ENCODE data around the gene SMOC2. TPM values are rescaled to one million over a fixed set of nuclear protein-coding genes. Genes with fewer than 3 reads are reported as not detected.

SMOC2 gene
- total RNA-seq, 1 experiment from 2014 or later = 2.1 TPM

GRCh38 chr6:168671863-168672546, 231.0 kb downstream of the SMOC2 start:
- H3K4ac ChIP-seq (ENCODE audit: low read depth, low read length) = no peak overlapping the region
- H3K27me3 ChIP-seq (ENCODE audit: insufficient read depth, low read length) = no peaks in the 10 kb centered on the region
- no peak overlapping the region for H3K18ac ChIP-seq (ENCODE audit: insufficient read length, low read depth, low read length)
- no peak for TF ChIP-seq CTCF (conservative IDR thresholded peaks at IDR 0.05)
- H2BK120ac ChIP-seq (ENCODE audit: low read depth, low read length, poor library complexity, severe bottlenecking) = no peak overlapping the region
- no peak overlapping the region for H3K56ac ChIP-seq (ENCODE audit: insufficient read length, low read depth, low read length)
- peaks cover 0 to 4% (median 2%) of the 10 kb centered on the region in 3 experiments; a peak in 2 of 7 replicates for H3K36me3 Mint-ChIP-seq (ENCODE audit: insufficient read depth in 1 of 3, low read depth in 3 of 3)
- H4K5ac ChIP-seq (ENCODE audit: insufficient read length, low read depth, low read length) = no peak overlapping the region
- H2BK12ac ChIP-seq (ENCODE audit: insufficient read length, low read depth, low read length) = no peak overlapping the region
- H4K20me1 ChIP-seq (ENCODE audit: control insufficient read depth, insufficient read depth, insufficient read length) = no peaks in the 10 kb centered on the region
- no peak overlapping the region for H3T11ph ChIP-seq (ENCODE audit: low read length)
- H2BK20ac ChIP-seq (ENCODE audit: low read depth, low read length, poor library complexity, severe bottlenecking) = no peak overlapping the region
- H3K23me2 ChIP-seq (ENCODE audit: insufficient read length, low read depth, low read length, poor library complexity, severe bottlenecking) = no peaks in the 10 kb centered on the region
- H3K23ac ChIP-seq (ENCODE audit: insufficient read length, low read depth, low read length) = no peak overlapping the region
- H3K79me1 ChIP-seq (ENCODE audit: insufficient read depth, low read depth, low read length, poor library complexity, severe bottlenecking) = no peaks in the 10 kb centered on the region
- no peak overlapping the region for H2BK5ac ChIP-seq (ENCODE audit: insufficient read length, low read length)
- H3K14ac ChIP-seq (ENCODE audit: insufficient read depth, low read length) = no peak overlapping the region
- no peak overlapping the region for H3K4me2 ChIP-seq (ENCODE audit: insufficient read depth, insufficient read length, low read length)
- H3K79me2 ChIP-seq (ENCODE audit: insufficient read depth, low read length) = no peaks in the 10 kb centered on the region
- no peaks in the 10 kb centered on the region for H3K9me3 ChIP-seq (ENCODE audit: control insufficient read depth, low read depth, low read length)
- no peak overlapping the region for H3K9ac ChIP-seq (ENCODE audit: extremely low read depth, insufficient read length, low read length)
- no peak overlapping the region for H2BK15ac ChIP-seq (ENCODE audit: low read depth, low read length)
- peaks cover 8 to 11% of the 10 kb centered on the region in 2 experiments for H3K4me1 Mint-ChIP-seq
- no peak overlapping the region for H4K8ac ChIP-seq (replicated peaks; ENCODE audit: insufficient read length, low read depth, low read length)
- H3K27me3 Mint-ChIP-seq (ENCODE audit: low read depth) = no peaks in the 10 kb centered on the region; the same call in 1 of the 2 replicates
- no peaks in the 10 kb centered on the region; the same call in 1 of the 2 replicates for H3K4me1 ChIP-seq (ENCODE audit: insufficient read depth, low read length)
- no peak overlapping the region for H3K4me3 Mint-ChIP-seq
- peaks cover 4% of the 10 kb centered on the region in 2 experiments; a peak in 3 of 5 replicates for H3K9me3 Mint-ChIP-seq
- H3K27ac ChIP-seq (ENCODE audit: insufficient read length, low read depth, low read length) = no peak overlapping the region
- no CpG with 5 or more reads among the region's 10 CpGs for WGBS (ENCODE audit: extremely low coverage, insufficient read length, low lambda C conversion rate)
- no peak overlapping the region for H4K91ac ChIP-seq (ENCODE audit: insufficient read length, low read depth, low read length)
- H3K27ac Mint-ChIP-seq = peak overlapping the region in 1 of 3 experiments; percentile 41; a peak in 1 of 7 replicates
- H2AFZ ChIP-seq (ENCODE audit: low read length) = no peak overlapping the region
- no peak overlapping the region for H2AK5ac ChIP-seq (ENCODE audit: insufficient read length, low read length)
- no peak for DNase-seq
